ENCODE data around the gene SCNN1B. TPM values are rescaled to one million over a fixed set of nuclear protein-coding genes. Genes with fewer than 3 reads are reported as not detected.

Gene SCNN1B
- polyA plus RNA-seq, 1 experiment: not detected

- ChIA-PET POLR2A (no interaction called here), CTCF (no interaction called here)
- no peaks in the 10 kb centered on the region for H3K9me3 ChIP-seq (ENCODE audit: control insufficient read depth, insufficient read depth, low read length)
- H3K4me3 ChIP-seq (ENCODE audit: low read depth, low read length): no peak overlapping the region
- TF ChIP-seq CTCF (IDR thresholded peaks at IDR 0.05; ENCODE audit: low read depth, low read length): no peak
- DNase-seq (ENCODE audit: low read depth, low spot score): no peak
- H3K27ac ChIP-seq (ENCODE audit: low read depth, low read length): no peak overlapping the region
- H3K27me3 ChIP-seq (ENCODE audit: control insufficient read depth, insufficient read depth, low read length): no peaks in the 10 kb centered on the region
These were observed 32.4 kb downstream of the SCNN1B start for GRCh38 chr16:23334457-23334853.

GRCh38 chr16:23334950-23335349 is 32.8 kb downstream of the SCNN1B start:
- no peaks in the 10 kb centered on the region for H3K27me3 ChIP-seq (ENCODE audit: control insufficient read depth, insufficient read depth, low read length)
- H3K9me3 ChIP-seq (ENCODE audit: control insufficient read depth, insufficient read depth, low read length): no peaks in the 10 kb centered on the region
- ChIA-PET CTCF (no interaction called here), POLR2A (no interaction called here)
- no peak for TF ChIP-seq CTCF (IDR thresholded peaks at IDR 0.05; ENCODE audit: low read depth, low read length)
- no peak overlapping the region for H3K27ac ChIP-seq (ENCODE audit: low read depth, low read length)
- H3K4me3 ChIP-seq (ENCODE audit: low read depth, low read length): no peak overlapping the region
- no peak for DNase-seq (ENCODE audit: low read depth, low spot score)

- Histone ChIP-seq H3K4me3 (ENCODE audit: low read depth, low read length) (no peak overlapping the region), H3K27me3 (ENCODE audit: control insufficient read depth, insufficient read depth, low read length) (no peaks in the 10 kb centered on the region), H3K27ac (ENCODE audit: low read depth, low read length) (no peak overlapping the region), H3K9me3 (ENCODE audit: control insufficient read depth, insufficient read depth, low read length) (no peaks in the 10 kb centered on the region)
- DNase-seq (ENCODE audit: low read depth, low spot score): no peak
- POLR2A ChIA-PET: no interaction called here
- TF ChIP-seq CTCF (IDR thresholded peaks at IDR 0.05; ENCODE audit: low read depth, low read length): no peak
- CTCF ChIA-PET: no interaction called here
These were observed 35.9 kb downstream of the SCNN1B start for GRCh38 chr16:23337836-23338550.

- Histone ChIP-seq H3K27me3 (ENCODE audit: control insufficient read depth, insufficient read depth, low read length) (no peaks in the 10 kb centered on the region), H3K4me3 (ENCODE audit: low read depth, low read length) (no peak overlapping the region), H3K9me3 (ENCODE audit: control insufficient read depth, insufficient read depth, low read length) (no peaks in the 10 kb centered on the region), H3K27ac (ENCODE audit: low read depth, low read length) (no peak overlapping the region)
- ChIA-PET CTCF (no interaction called here), POLR2A (no interaction called here)
- no peak for DNase-seq (ENCODE audit: low read depth, low spot score)
- no peak for TF ChIP-seq CTCF (IDR thresholded peaks at IDR 0.05; ENCODE audit: low read depth, low read length)
These were observed 37.7 kb downstream of the SCNN1B start for GRCh38 chr16:23339787-23340186.

GRCh38 chr16:23342083-23342640 is 40.1 kb downstream of the SCNN1B start:
- TF ChIP-seq CTCF (IDR thresholded peaks at IDR 0.05; ENCODE audit: low read depth, low read length): no peak
- no peak overlapping the region for H3K27ac ChIP-seq (ENCODE audit: low read depth, low read length)
- H3K4me3 ChIP-seq (ENCODE audit: low read depth, low read length): no peak overlapping the region
- ChIA-PET POLR2A (no interaction called here), CTCF (interaction anchor here (1.3 to 1.5 kb wide), 2 partner anchors 92 to 94 kb away, joined by 3 read pairs; no protein-coding TSS in a partner anchor)
- H3K27me3 ChIP-seq (ENCODE audit: control insufficient read depth, insufficient read depth, low read length): no peaks in the 10 kb centered on the region
- H3K9me3 ChIP-seq (ENCODE audit: control insufficient read depth, insufficient read depth, low read length): no peaks in the 10 kb centered on the region
- DNase-seq (ENCODE audit: low read depth, low spot score): no peak
